HG02763 (cell line): Measurements from ENCODE around the gene FEM1A.
A peak's percentile ranks its signal among the peaks of the same experiment; 100 is the strongest.
"Not testable (repeated sequence)": the region's sequence is repeated elsewhere in the genome, so short reads cannot be mapped to it uniquely, and the experiment has no call there.

Experiments
- ATAC-seq: cut with Tn5 transposase; IDR thresholded peaks from one replicate; pipeline ENCODE4 v1.9.1; 2021; ENCODE audit warnings: mild to moderate bottlenecking, moderate library complexity; ENCODE audit not compliant: unreplicated experiment

FEM1A gene, protein sequence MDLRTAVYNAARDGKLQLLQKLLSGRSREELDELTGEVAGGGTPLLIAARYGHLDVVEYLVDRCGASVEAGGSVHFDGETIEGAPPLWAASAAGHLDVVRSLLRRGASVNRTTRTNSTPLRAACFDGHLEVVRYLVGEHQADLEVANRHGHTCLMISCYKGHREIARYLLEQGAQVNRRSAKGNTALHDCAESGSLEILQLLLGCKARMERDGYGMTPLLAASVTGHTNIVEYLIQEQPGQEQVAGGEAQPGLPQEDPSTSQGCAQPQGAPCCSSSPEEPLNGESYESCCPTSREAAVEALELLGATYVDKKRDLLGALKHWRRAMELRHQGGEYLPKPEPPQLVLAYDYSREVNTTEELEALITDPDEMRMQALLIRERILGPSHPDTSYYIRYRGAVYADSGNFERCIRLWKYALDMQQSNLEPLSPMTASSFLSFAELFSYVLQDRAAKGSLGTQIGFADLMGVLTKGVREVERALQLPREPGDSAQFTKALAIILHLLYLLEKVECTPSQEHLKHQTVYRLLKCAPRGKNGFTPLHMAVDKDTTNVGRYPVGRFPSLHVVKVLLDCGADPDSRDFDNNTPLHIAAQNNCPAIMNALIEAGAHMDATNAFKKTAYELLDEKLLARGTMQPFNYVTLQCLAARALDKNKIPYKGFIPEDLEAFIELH

DNA sequence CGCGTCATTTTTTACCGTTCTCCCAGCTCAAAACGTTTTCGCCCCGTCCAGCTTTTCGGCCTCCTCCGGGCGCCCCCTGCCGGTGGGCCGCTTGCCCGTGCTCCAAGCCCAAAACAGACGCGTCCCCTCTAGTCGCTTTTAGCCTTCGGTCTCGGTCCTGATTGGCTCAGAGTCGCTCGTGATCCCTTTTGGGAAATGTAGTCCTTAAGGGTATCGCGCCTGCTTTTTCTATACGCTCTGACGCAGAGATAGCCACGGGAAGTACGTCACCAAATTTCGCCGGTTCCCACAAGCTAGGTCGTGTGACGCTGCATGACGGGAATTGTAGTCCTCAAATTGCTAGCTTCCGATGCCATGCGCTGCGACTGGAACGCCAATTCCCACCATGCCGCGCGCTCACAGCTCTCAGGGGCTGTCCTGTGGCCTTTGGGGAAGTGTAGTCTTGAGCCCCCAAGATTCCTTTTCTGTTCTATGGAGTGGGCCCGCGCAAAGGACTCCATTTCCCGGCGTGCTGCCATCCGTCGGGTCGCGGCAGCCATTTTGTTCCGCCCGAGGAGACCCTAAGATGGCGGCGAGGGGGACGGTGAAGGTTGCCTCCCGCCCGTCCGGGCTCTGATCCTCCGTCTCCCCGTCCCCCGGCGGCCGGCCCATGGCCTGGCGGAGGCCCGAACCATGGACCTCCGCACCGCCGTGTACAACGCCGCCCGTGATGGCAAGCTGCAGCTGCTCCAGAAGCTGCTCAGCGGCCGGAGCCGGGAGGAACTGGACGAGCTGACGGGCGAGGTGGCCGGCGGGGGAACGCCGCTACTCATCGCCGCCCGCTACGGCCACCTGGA, at the start of gene FEM1A:
FEM1A (plus strand) TSS at position 552 of the 836 bp plus-strand sequence; CDS start at position 673, 121 bp downstream.
- peak; percentile 92 for ATAC-seq

DNA sequence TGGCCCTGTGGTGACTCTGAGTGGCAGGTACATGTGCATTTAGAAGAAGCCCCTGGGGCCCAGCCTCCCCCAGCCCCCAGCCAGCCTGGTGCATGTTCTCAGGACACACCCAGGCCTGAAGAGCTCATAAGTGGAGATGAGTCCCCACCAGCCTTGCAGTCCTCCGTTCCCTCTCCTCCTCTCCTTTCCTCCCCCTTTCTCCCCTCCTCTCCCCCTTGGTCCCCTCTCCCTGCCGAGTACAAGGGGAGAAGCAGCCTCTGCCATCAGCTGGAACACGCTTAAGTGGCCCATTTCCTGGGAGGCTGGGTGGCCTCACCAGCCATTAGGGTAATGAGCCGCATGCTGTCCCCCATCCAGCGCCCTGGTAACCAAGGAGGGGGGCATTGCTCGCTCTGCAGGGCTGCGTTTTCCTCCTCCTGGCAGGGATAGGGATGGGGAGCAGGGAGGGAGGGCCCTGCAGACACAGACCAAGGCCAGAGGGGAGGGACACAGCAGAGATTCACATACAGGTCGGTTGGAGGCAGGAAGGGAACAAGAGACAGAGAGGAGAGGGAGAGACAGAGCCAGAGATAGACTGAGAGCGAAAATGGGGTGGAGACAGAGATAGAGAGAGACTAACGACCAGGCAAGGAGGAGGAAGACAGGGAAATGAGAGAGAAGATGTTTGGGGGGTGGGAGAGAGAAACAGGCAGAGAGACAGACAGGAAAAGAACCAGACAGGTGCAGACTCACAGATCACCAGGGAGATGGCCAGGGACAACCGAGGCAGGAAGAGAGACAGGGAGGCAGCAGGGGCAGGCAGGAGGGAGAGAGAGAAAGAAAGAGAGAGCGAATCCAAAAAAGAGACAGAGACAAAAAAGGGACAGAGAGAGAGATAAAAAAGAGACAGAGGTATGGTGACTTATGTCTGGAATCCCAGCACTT, 48.5 kb upstream of the FEM1A start:
- no peak for ATAC-seq

DNA sequence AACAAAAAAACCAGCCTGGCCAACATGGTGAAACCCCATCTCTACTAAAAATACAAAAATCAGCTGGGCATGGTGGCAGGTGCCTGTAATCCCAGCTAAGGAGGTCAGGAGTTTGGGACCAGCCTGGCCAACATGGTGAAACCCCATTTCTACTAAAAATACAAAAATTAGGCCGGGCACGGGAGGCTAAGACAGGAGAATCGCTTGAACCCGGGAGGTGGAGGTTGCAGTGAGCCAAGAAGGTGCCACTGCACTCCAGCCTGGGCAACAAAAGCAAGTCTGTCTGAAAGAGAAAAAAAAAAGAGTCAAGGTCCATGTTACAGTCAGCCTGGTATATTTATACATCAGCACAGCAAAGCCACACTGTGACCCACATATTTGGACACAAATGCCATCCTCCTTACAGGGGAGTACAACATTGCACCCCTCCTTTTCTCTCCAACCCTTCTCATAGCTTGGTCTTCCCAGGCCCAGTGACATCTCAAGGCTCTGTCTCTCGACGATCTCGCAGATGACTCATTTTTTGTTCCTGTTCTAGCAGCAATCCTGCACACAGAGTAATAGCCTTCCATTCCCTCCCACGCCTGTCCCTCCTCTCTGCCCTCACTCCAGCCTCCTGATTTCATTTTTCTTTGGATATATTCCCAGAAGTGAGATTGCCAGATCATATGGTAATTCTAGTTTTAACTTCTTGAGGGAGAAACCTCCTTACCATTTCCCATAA, 46.9 kb upstream of the FEM1A start:
- ATAC-seq, result no peak

DNA sequence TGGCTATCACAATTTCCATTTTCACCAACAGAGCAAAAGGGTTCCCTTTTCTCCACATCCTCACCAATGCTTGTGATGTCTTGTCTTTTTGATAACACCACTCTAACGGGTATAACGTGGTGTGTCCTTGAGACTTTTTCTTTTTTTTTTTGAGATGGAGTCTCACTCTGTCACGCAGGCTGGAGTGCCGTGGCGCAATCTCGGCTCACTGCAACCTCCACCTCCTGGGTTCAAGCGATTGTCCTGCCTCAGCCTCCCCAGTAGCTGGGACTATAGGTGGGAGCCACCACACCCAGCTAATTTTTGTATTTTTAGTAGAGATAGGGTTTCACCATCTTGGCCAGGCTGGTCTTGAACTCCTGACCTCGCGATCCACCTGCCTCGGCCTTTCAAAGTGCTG, 46.4 kb upstream of the FEM1A start:
- ATAC-seq, result not testable (repeated sequence)

DNA sequence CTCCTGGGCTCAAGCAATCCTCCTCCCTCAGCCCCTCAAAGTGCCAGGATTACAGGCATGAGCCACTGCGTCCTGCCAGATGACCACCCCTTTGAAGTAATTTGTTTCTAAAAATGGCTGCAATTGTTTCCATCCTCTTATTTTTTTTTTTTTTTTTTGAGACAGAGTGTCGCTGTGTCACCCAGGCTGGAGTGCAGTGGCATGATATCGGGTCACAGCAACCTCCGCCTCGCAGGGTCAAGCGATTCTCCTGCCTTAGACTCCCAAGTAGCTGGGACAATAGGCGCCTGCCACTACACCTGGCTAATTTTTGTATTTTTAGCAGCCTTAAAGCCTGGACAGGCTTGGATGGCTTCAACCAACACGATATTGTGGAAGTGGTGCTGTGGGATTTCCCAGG, 45.5 kb upstream of the FEM1A start:
- no peak for ATAC-seq

DNA sequence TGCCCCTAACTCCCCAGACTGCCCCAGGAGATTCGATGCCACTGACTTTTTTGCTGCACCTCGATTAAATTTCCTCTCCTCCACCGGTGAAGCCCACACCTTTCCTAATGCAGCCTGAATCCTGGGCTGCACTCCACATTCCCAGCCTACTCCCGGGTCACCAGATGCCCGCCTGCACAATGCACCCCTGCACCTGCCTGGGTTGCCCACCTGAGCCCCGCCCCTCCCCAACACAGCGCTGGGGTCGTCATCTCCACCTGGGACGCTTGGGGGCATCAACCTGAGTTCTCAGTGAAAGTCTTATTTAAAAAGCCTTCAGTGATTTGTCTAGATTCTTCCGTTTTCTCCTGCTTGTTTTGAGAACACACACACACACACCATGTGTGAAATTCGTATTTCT, 43.3 kb upstream of the FEM1A start:
- no peak for ATAC-seq

DNA sequence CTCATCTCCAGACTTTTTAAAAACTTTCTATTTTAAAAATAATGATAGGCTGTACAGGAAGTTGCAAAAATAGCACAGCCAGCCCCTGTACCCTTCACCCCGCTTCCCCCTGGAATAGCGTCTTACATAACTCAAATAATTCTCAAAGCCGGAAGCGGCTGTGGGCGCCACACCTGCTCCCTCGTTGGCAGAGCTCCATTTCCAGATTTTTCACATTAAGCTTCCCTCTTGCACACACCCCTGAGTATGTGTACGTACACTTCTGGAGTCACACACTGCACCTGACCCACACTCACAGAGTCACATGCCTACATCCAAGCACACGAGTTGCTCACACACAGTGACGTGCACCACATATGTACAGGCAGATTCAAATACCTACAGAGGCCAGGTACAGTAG, 42.9 kb upstream of the FEM1A start:
- no peak for ATAC-seq

DNA sequence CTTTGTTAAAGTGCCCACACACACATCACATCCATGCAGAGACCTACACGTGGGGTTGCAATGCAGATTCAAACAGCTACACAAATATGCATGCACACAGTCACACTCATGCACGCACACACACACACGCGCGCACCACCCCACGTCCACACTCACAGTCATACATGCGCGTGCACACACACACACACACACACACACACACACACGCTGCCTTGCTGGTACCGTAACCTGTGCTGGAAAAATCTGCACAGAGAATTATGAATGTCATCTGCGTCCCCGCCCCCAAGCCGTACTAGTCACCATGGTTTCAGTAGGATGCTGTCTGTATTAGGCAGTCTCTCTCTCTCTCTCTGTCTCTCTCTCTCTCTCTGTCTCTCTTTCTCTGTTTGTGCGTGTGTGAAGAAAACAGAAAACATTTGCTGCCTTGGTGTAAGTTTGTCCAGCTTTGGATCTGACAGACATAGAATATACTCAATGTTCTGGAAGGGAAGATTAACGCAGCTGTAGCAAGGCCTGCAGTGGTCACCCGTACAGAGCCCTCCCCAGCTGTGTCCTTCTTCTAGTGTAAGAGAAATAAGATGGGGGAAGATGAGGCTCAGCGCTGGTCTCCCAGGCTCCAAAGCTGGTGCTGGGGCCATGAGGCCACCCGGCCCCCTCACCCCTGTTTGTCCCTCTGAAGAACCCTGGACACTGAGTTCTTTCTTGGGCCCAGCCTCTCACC, 41.5 kb upstream of the FEM1A start:
- no peak for ATAC-seq

DNA sequence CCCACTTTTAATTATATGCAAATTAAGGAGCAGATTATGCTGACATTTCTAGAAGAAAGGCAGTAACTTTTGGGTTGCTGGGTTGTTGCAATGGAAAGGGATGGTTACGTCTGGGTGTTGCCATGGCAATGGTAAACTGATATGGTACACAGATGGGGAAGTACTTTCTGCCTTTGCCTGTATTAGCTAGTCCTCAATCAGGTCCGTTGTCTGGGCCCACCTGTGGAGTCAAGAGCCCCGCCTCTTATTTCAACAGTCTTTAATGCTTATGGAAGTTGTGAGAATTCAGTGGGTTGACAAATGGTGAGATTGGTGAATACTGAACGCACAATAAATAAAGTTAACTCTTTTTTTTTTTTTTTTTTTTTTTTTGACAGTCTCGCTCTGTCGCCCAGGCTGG, 37.3 kb upstream of the FEM1A start:
- ATAC-seq, result no peak

DNA sequence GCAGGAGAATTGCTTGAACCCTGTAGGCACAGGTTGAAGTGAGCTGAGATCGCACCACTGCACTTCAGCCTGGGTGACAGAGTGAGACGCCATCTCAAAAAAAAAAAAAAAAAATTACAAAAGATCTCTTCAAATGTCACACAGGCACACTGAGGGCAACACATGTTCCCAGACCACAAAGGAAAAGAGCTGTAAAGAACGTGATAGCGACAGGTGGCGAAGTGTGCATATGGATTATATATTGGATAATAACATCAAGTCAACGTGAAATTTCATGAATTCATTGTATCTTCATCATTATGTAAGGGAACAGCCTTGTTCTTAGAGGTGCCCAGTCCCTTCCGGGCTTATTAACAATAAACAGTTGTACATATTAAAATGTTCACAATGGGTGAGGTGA, 36.1 kb upstream of the FEM1A start:
- ATAC-seq, result no peak

DNA sequence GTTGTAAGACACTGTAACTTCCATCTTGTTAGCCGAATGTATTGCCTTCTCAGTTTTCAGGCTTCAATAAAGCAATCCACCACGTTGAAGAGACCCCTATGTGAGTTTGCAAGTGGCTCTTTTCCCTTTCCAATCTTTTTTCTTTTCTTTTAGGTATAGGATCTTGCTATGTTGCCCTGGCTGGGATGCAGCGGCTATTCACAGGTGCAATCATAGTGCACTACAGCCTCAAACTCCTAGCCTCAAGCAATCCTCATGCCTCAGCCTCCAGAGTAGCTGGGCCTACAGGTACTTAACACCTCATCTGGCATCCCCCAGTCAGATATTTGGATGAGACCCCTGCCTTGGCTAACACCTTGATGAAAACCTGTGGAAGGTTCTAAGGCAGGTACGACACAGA, 33.5 kb upstream of the FEM1A start:
- no peak for ATAC-seq

DNA sequence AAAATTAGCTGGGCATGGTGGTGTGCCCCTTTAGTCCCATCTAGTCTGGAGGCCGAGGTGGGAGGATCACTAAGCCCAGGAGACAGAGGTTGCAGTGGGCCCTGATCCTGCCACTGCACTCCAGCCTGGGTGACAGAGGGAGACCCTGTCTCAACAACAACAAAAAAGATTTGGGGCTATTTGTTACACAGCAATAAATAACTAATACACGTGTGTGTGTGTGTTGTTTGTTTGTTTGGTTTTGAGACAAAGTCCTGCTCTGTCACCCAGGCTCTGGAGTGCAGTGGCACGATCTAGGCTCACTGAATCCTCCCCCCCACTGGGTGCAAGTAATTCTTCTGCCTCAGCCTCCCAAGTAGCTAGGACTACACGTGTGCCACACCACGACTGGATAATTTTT, 32.9 kb upstream of the FEM1A start:
- no peak for ATAC-seq

DNA sequence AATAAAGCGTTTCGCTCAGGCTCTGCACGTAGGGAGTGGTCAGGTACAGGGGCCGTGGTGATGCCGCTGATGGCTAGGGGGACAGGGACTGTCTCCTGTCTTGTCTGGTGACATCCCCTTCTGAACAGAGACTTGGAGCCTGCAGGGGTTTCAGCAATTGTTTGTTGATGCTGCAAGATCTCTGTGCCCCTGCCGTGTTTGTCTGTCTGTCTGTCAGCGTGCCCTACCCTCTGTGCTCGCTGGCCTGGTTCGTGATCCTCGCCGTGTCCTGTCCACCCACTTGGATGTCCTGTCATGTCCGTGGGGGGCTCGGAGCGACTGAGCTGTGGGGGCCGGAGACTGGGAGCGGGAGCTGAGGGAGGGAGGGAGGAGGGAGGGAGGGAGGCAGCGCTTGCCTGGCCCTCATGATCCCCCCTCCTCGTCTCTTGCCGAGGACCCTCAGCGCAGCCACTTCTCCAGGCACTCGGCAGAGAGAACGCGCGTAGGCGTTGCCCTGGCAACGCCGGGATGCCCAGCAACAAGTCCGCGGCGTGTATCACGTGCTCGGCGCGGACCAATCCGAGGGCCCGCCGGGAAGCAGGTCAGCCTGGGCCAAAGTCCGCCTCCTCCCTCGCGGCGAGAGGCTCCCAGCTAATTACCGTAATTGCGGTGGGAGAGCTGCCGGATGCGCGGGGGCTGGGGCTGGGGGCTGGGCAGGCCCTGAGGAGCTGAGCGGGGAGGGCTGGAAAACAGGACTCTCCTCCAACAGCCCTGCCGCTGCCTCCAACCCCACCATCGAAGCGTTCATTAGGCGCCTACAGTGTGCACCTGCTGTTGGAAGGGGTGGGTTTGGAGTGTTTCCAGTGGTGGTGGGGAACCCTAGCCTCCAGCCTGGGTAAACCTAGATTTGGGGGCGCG, 31.9 kb upstream of the FEM1A start:
- ATAC-seq, result peak; percentile 78

DNA sequence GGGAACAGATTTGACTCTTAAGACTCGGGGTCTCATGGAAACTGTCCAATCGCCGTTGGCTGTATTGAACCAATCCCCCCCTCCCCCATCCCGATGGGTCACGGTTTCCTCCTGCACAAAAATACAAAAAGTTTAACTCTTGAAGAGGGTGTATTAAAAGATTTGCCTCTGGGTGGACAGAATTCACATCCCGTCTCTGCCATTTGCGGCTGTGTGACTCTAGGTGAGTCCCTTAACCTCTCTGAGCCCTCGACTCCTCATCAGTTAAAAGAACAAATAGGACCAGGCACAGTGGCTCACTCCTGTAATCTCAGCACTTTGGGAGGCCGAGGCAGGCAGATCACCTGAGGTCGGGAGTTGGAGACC, 31.3 kb upstream of the FEM1A start:
- ATAC-seq, result no peak

DNA sequence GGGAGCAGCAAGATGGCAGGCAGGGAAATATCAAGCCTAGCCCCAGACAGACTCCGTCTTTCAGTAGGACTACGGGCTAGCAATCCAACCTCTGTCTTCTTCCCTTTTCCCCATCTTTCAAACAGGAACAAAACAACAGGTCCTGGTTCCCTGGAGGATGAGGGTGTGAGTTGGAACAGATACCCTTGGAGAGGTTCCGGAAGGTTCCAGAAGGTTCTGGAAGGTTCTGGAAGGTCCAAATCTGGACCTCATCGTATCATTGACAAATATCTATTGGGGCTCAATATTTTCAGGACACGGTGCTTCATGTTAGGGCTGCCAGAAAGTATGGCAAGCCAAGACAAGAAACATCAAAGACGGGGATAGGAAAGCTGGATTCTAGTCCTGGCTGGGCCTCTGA, 28.5 kb upstream of the FEM1A start:
- ATAC-seq, result no peak

DNA sequence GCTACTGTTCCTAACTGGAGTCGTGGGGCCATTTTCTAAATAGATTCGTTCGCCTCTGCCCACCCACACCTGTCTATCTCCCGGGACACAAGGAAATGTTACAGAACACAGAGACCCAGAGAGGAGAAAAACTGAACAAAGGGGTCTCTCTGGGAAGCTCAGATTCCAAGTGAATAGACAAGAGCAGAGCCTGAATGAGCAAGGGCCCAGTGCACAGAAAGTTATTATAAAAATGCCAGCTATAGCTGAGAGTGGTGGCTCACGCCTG, 27.2 kb upstream of the FEM1A start:
- no peak for ATAC-seq

DNA sequence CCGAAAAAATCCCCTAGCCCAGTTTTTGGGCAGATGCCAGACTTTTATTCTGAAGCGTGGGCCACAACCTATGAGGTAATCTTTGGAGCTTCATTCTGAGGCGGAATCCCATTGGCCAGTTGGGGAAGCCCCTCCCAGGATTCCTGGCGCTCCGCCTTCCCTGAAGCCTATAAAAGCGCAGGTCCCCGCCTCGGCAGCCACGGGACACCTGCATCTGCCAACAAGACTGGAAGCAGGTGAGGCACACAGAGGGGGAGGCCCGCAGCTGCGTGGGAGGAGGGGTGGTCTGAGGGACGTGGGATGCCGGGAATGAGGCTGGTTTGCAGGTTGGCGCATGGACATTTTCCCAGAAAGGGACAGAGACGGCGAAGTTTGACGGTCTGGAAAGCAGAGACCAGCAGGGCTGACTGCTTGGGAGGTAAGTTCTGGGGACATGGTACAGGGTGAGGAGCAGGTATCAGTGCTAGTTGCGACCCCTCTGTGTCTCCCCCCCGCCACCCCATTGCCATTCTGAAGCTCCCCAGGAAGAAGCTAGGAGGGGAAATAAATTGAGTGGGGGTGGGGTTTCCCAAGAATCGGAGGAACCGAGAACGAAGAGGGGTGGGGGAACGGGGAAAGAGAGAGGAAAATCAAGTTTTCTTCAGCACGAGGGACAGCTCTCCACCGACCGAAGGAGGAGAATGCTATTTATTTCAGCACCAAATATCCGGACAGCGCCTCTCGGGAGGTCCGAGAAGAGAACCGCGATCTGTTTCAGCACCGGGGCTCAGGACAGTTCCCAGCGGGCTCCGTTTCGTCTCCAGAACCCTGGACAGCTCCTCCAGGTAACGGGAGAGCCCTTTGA, 22.4 kb upstream of the FEM1A start:
- ATAC-seq, result no peak

DNA sequence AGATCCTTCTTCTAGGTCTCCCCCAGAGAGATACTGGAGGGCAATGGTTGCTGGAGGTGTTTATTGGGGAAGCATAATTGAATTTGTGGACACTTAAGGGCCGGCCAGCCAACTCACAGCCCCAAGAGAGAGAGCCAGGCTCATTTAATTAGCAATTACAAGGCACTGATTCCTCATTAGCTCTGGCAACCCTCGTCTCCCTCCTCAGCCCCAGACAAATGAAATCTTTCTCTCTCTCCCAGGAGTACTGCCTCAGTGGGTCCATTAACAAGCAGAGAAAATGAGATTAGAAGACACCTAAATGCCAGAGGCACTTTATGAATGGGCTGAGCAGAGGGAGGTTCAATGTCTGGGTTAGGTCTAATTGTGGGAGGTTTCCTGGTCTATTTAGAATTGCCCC, 19.0 kb upstream of the FEM1A start:
- ATAC-seq, result no peak
